H1 (cell line): ENCODE data around the gene GUCY1B1. TPM values are rescaled to one million over a fixed set of nuclear protein-coding genes. Genes with fewer than 3 reads are reported as not detected.

Experiments used
- CTCF ChIA-PET: fragments of 300-600 bp; sonication (Branson Sonifier 250); formaldehyde crosslinking; loops from one replicate; lab custom pipeline; 2021; ENCODE audit not compliant: partially characterized antibody; lab: Charles Lee
- POLR2A ChIA-PET: fragments of 300-600 bp; sonication (Branson Sonifier 250); formaldehyde crosslinking; loops from one replicate; lab custom pipeline; 2021; ENCODE audit warnings: inconsistent platforms; ENCODE audit not compliant: partially characterized antibody; lab: Charles Lee
- DNase-seq, 2 experiments: peaks; one replicate each; pipeline versions ENCODE4 v3.0.0 to v3.0.0-alpha.2; 2010 to 2022; ENCODE audit warnings: low spot score in 2 of 2, low read depth in 1 of 2, mixed read lengths in 1 of 2
- FAIRE-seq: peaks from 2 replicates; lab custom pipeline; 2011; peaks lifted over from hg19 to GRCh38; lab: Jason Lieb, UNC
- H2AFZ ChIP-seq: 2 replicates; pipeline ENCODE4 v1.8.1; 2012; ENCODE audit warnings: low read length, inconsistent platforms
- H2AK5ac ChIP-seq: 2 replicates; pipeline ENCODE4 v1.6.1; 2013; ENCODE audit warnings: low read depth, low read length
- H2BK120ac ChIP-seq: replicated peaks from 2 replicates; pipeline ENCODE3; 2013; ENCODE audit warnings: low read depth, low read length, inconsistent platforms
- H2BK12ac ChIP-seq: 2 replicates; pipeline ENCODE4 v1.6.1; 2013; ENCODE audit warnings: low read depth, low read length
- H2BK15ac ChIP-seq: 2 replicates; pipeline ENCODE4 v1.6.1; 2013; ENCODE audit warnings: low read length
- H2BK20ac ChIP-seq: 2 replicates; pipeline ENCODE4 v1.6.1; 2013; ENCODE audit warnings: low read length
- H2BK5ac ChIP-seq: 2 replicates; pipeline ENCODE4 v1.6.1; 2013; ENCODE audit warnings: low read depth, low read length
- H3K14ac ChIP-seq: 2 replicates; pipeline ENCODE4 v1.6.1; 2013; ENCODE audit warnings: inconsistent platforms; ENCODE audit not compliant: insufficient read length
- H3K18ac ChIP-seq: 2 replicates; pipeline ENCODE4 v1.6.1; 2013; ENCODE audit warnings: low read length; ENCODE audit errors: extremely low read depth
- H3K23ac ChIP-seq: 2 replicates; pipeline ENCODE4 v1.6.1; 2013; ENCODE audit warnings: inconsistent platforms; ENCODE audit not compliant: insufficient read length
- H3K23me2 ChIP-seq: 2 replicates; pipeline ENCODE4 v1.6.1; 2013; ENCODE audit warnings: low read depth, low read length
- H3K27ac ChIP-seq: 2 replicates; pipeline ENCODE4 v1.6.1; 2011; ENCODE audit warnings: low read depth, low read length, inconsistent platforms
- H3K27me3 ChIP-seq, 4 experiments: replicated peaks in 1 of 4; 1 replicate in 1 of 4; 2 replicates in 3 of 4; pipeline versions ENCODE4 v1.6.1 to v1.8.1; 2011 to 2013; ENCODE audit warnings: low read length in 3 of 4, mild to moderate bottlenecking in 3 of 4, inconsistent platforms in 2 of 4, mixed read lengths in 2 of 4, moderate library complexity in 1 of 4; ENCODE audit not compliant: control insufficient read depth in 3 of 4, insufficient read depth in 3 of 4; ENCODE audit errors: extremely low read depth in 1 of 4
- H3K36me3 ChIP-seq, 4 experiments: 2 replicates each; pipeline versions ENCODE4 v1.6.1 to v1.8.1; 2011 to 2013; ENCODE audit warnings: mild to moderate bottlenecking in 4 of 4, low read length in 3 of 4, moderate library complexity in 2 of 4, control low read depth in 1 of 4, inconsistent platforms in 1 of 4; ENCODE audit not compliant: insufficient read depth in 4 of 4, control insufficient read depth in 2 of 4
- H3K4ac ChIP-seq: replicated peaks from 2 replicates; pipeline ENCODE3; 2013; ENCODE audit warnings: low read length, low read depth, mixed read lengths, inconsistent platforms; ENCODE audit not compliant: insufficient read length
- H3K4me1 ChIP-seq, 4 experiments: replicated peaks in 1 of 4; 1 replicate in 1 of 4; 2 replicates in 3 of 4; pipeline versions ENCODE4 v1.6.1 to v1.8.1; 2011 to 2013; ENCODE audit warnings: low read length in 3 of 4, inconsistent platforms in 2 of 4, mixed read lengths in 1 of 4; ENCODE audit not compliant: insufficient read depth in 4 of 4, control insufficient read depth in 3 of 4
- H3K4me2 ChIP-seq, 2 experiments: 2 replicates each; pipeline versions ENCODE4 v1.6.1 to v1.8.1; 2011 to 2013; ENCODE audit warnings: low read depth in 2 of 2, low read length in 2 of 2, control low read depth in 1 of 2, inconsistent platforms in 1 of 2, mild to moderate bottlenecking in 1 of 2; ENCODE audit not compliant: insufficient read depth in 1 of 2
- H3K4me3 ChIP-seq, 4 experiments: fragments of 200-600, 300-600 bp in 1 of 4; sonication (generic), shearing (Covaris generic), sonication (Bioruptor Twin) in 1 of 4; 2 replicates each; pipeline versions ENCODE4 v1.5.1 to v1.8.1; 2011 to 2016; ENCODE audit warnings: low read length in 4 of 4, low read depth in 3 of 4, control low read depth in 2 of 4, inconsistent platforms in 2 of 4, mild to moderate bottlenecking in 2 of 4, mixed read lengths in 1 of 4, moderate library complexity in 1 of 4; ENCODE audit not compliant: insufficient read depth in 2 of 4; ENCODE audit errors: extremely low read depth in 1 of 4
- H3K56ac ChIP-seq: replicated peaks from 2 replicates; pipeline ENCODE3; 2013; ENCODE audit warnings: low read depth, mild to moderate bottlenecking, mixed read lengths, low read length, inconsistent platforms; ENCODE audit not compliant: insufficient read length
- H3K79me1 ChIP-seq: 2 replicates; pipeline ENCODE4 v1.6.1; 2013; ENCODE audit warnings: low read depth, low read length, control low read depth
- H3K79me2 ChIP-seq, 2 experiments: 2 replicates each; pipeline versions ENCODE4 v1.6.1 to v1.8.1; 2012 to 2013; ENCODE audit warnings: low read length in 2 of 2, mild to moderate bottlenecking in 2 of 2, inconsistent platforms in 1 of 2; ENCODE audit not compliant: insufficient read depth in 2 of 2, control insufficient read depth in 1 of 2
- H3K9ac ChIP-seq, 4 experiments: replicated peaks in 1 of 4; 1 replicate in 1 of 4; 2 replicates in 3 of 4; pipeline versions ENCODE4 v1.6.1 to v1.8.1; 2011 to 2013; ENCODE audit warnings: low read depth in 3 of 4, low read length in 3 of 4, control low read depth in 2 of 4, mild to moderate bottlenecking in 2 of 4, moderate library complexity in 2 of 4, inconsistent platforms in 1 of 4; ENCODE audit errors: extremely low read depth in 1 of 4
- H3K9me3 ChIP-seq, 2 experiments: 2 replicates each; pipeline versions ENCODE4 v1.6.1 to v1.8.1; 2012 to 2013; ENCODE audit warnings: mild to moderate bottlenecking in 2 of 2, moderate library complexity in 2 of 2, control low read depth in 1 of 2, inconsistent platforms in 1 of 2, low read depth in 1 of 2, low read length in 1 of 2, mixed read lengths in 1 of 2; ENCODE audit not compliant: insufficient read depth in 2 of 2
- H4K20me1 ChIP-seq, 2 experiments: replicated peaks in 1 of 2; 2 replicates each; pipeline versions ENCODE3 to v1.8.1; 2011 to 2013; ENCODE audit warnings: inconsistent platforms in 2 of 2, low read length in 2 of 2, mild to moderate bottlenecking in 1 of 2; ENCODE audit not compliant: insufficient read depth in 2 of 2, control insufficient read depth in 1 of 2
- H4K5ac ChIP-seq: 2 replicates; pipeline ENCODE4 v1.6.1; 2013; ENCODE audit warnings: low read length, low read depth, mixed read lengths, inconsistent platforms; ENCODE audit not compliant: insufficient read length
- H4K8ac ChIP-seq: 2 replicates; pipeline ENCODE4 v1.8.0; 2013; ENCODE audit warnings: mild to moderate bottlenecking, moderate library complexity, low read length, inconsistent platforms; ENCODE audit not compliant: insufficient read depth; ENCODE audit errors: extremely low read depth
- H4K91ac ChIP-seq: replicated peaks from 2 replicates; pipeline ENCODE3; 2013; ENCODE audit warnings: low read length, mixed read lengths, inconsistent platforms; ENCODE audit not compliant: insufficient read length
- BCL11A ChIP-seq, 2 experiments: IDR thresholded peaks; one replicate each; pipeline ENCODE4 v1.6.1; 2011; ENCODE audit warnings: low read depth in 2 of 2, low read length in 2 of 2, mild to moderate bottlenecking in 2 of 2
- BRCA1 ChIP-seq: IDR thresholded peaks from 2 replicates; pipeline ENCODE4 v1.6.1; 2012; ENCODE audit warnings: low read depth, low read length, improper control_type of control experiment
- CTBP2 ChIP-seq: IDR thresholded peaks from 2 replicates; pipeline ENCODE4 v1.7.0; 2011; ENCODE audit warnings: borderline replicate concordance, mild to moderate bottlenecking, moderate library complexity, mixed read lengths, low read length; ENCODE audit not compliant: insufficient read depth, insufficient read length
- GTF2F1 ChIP-seq: IDR thresholded peaks from 2 replicates; pipeline ENCODE4 v1.6.1; 2012; ENCODE audit warnings: low read depth, low read length, improper control_type of control experiment, borderline replicate concordance
- HDAC2 ChIP-seq, 2 experiments: fragments of 300-600 bp in 1 of 2; sonication (generic) in 1 of 2; IDR thresholded peaks; 2 replicates each; pipeline ENCODE4 v1.6.1; 2011 to 2012; ENCODE audit warnings: low read depth in 2 of 2, low read length in 2 of 2, mild to moderate bottlenecking in 2 of 2, moderate library complexity in 2 of 2, borderline replicate concordance in 1 of 2, inconsistent platforms in 1 of 2
- KDM5A ChIP-seq: fragments of 200-600 bp; IDR thresholded peaks from 2 replicates; pipeline ENCODE4 v1.7.1; 2012; ENCODE audit warnings: mild to moderate bottlenecking, low read length, inconsistent platforms, mixed read lengths
- POLR2A ChIP-seq, 2 experiments: IDR thresholded peaks; 1 replicate in 1 of 2; 2 replicates in 1 of 2; pipeline ENCODE4 v1.6.1; 2011; ENCODE audit warnings: low read depth in 2 of 2, low read length in 2 of 2, mild to moderate bottlenecking in 2 of 2; ENCODE audit errors: control extremely low read depth in 1 of 2
- POU5F1 ChIP-seq: IDR thresholded peaks from 2 replicates; pipeline ENCODE4 v1.6.1; 2011; ENCODE audit warnings: low read depth, mild to moderate bottlenecking, low read length, moderate library complexity
- RBBP5 ChIP-seq: IDR thresholded peaks from 2 replicates; pipeline ENCODE4 v1.7.1; 2012; ENCODE audit warnings: low read depth, mild to moderate bottlenecking, inconsistent platforms, low read length, moderate library complexity, borderline replicate concordance
- TEAD4 ChIP-seq: IDR thresholded peaks from 2 replicates; pipeline ENCODE4 v1.6.1; 2012; ENCODE audit warnings: low read depth, low read length, inconsistent platforms, mixed read lengths
- WGBS, 2 experiments: shearing (Covaris generic) in 1 of 2; methylation state at CpG; one replicate each; pipeline versions ENCODE4 v1.1.6 to v1.1.7; 2013 to 2015; ENCODE audit warnings: low lambda C conversion rate in 2 of 2, mixed read lengths in 2 of 2, inconsistent platforms in 1 of 2, low coverage in 1 of 2, missing lambda C conversion rate in 1 of 2; ENCODE audit not compliant: insufficient replicate concordance in 2 of 2, insufficient coverage in 1 of 2, insufficient read length in 1 of 2; ENCODE audit errors: extremely low coverage in 1 of 2, missing lambda C conversion rate in 1 of 2; 5-methylcytosine and 5-hydroxymethylcytosine counted together
- polyA plus RNA-seq, 7 experiments: library from polyadenylated mRNA; depleted of rRNA in 3 of 7; stranded (reverse) in 5 of 7; unstranded in 2 of 7; fragments of >200 nt in 5 of 7; fragments of 200-250 nt in 2 of 7; gene quantifications; 1 replicate in 5 of 7; 2 replicates in 1 of 7; 4 replicates in 1 of 7; pipeline versions ENCODE4 v1.2.1 to v1.2.3, GENCODE V29; 2011 to 2013; ENCODE audit warnings: missing spikeins in 2 of 7, mixed read lengths in 2 of 7
- total RNA-seq: library from RNA; stranded (reverse); fragmentation: NEBNext Ultra II Directional; extraction: Animal tissue kit (Norgen Biotek cat#: 25700); gene quantifications from 2 replicates; pipeline ENCODE4 v1.2.1, GENCODE V29; 2021
- TF ChIP-seq, protein P1 (sequence below): IDR thresholded peaks from 2 replicates; pipeline ENCODE4 v1.6.1; 2012; ENCODE audit warnings: inconsistent platforms

GUCY1B1 gene
- total and polyA plus RNA-seq, 2 of the 8 experiments (the other 6 are each of a cell fraction or from before 2014, with no cell fraction given) = 1.5 to 2.9 TPM

- H3K9ac ChIP-seq = no peak overlapping the region
- H4K20me1 ChIP-seq = no peaks in the 10 kb centered on the region
- H3K9me3 ChIP-seq = no peaks in the 10 kb centered on the region
- no peak overlapping the region for H3K4me3 ChIP-seq
- H3K14ac ChIP-seq = no peak overlapping the region
- H2BK12ac ChIP-seq = no peak overlapping the region
- no peaks in the 10 kb centered on the region for H3K79me1 ChIP-seq
- no peak overlapping the region for H4K5ac ChIP-seq
- H3K18ac ChIP-seq = no peak overlapping the region
- WGBS, 2 experiments = 92% methylated on average over 8 of the region's 8 CpGs; no CpG with 5 or more reads in 1 of the 2 experiments
- H2AK5ac ChIP-seq = no peak overlapping the region
- no peak overlapping the region for H3K23ac ChIP-seq
- no peak overlapping the region for H2AFZ ChIP-seq
- POLR2A ChIA-PET = interaction anchor here (1.3 kb wide), 1 partner anchor 11 kb away, joined by 3 read pairs; no protein-coding TSS in a partner anchor
- CTCF ChIA-PET = interaction anchor here (1.2 to 3.6 kb wide), 5 partner anchors 12 to 369 kb away, joined by 3 to 13 read pairs (median 5); partner anchors contain the start of gene CTSO
- H3K23me2 ChIP-seq = no peaks in the 10 kb centered on the region
- no peak overlapping the region for H2BK15ac ChIP-seq
- no peak overlapping the region for H3K56ac ChIP-seq
- H2BK5ac ChIP-seq = no peak overlapping the region
- no peaks in the 10 kb centered on the region for H3K36me3 ChIP-seq
- DNase-seq (no peak), FAIRE-seq (no peak)
- H3K4me1 ChIP-seq = 0 out of 7 replicates have a peak, but pooled peaks cover 0 to 2% (median 0%) of the 10 kb centered on the region in 4 experiments
- H3K4me2 ChIP-seq = no peak overlapping the region
- no peak overlapping the region for H3K27ac ChIP-seq
- H3K79me2 ChIP-seq = no peaks in the 10 kb centered on the region
- no peak overlapping the region for H4K91ac ChIP-seq
- no peaks in the 10 kb centered on the region for H3K27me3 ChIP-seq
- no peak overlapping the region for H2BK120ac ChIP-seq
- H3K4ac ChIP-seq = no peak overlapping the region
- H4K8ac ChIP-seq = no peak overlapping the region
- H2BK20ac ChIP-seq = no peak overlapping the region
- no peak for TF ChIP-seq KDM5A
- no peak for TF ChIP-seq BCL11A (IDR thresholded peaks at IDR 0.05; ENCODE audit: low read depth in 2 of 2, low read length in 2 of 2)
- TF ChIP-seq HDAC2 (IDR thresholded peaks at IDR 0.05; ENCODE audit: borderline replicate concordance in 1 of 2, low read depth in 2 of 2, low read length in 2 of 2) = no peak
- no peak for TF ChIP-seq BRCA1
- no peak for TF ChIP-seq POLR2A (IDR thresholded peaks at IDR 0.05; ENCODE audit: control extremely low read depth in 1 of 2, low read depth in 2 of 2, low read length in 2 of 2)
- TF ChIP-seq, protein P1, sequence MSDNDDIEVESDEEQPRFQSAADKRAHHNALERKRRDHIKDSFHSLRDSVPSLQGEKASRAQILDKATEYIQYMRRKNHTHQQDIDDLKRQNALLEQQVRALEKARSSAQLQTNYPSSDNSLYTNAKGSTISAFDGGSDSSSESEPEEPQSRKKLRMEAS = no peak
- no peak for TF ChIP-seq GTF2F1
- TF ChIP-seq CTBP2 = no peak
- no peak for TF ChIP-seq RBBP5
- TF ChIP-seq POU5F1 = no peak
- TF ChIP-seq TEAD4 = no peak
Measured at GRCh38 chr4:155772459-155773195, 13.8 kb downstream of the GUCY1B1 start.
